ENCODE results near the gene NFASC. TPM values are rescaled to one million over a fixed set of nuclear protein-coding genes. Genes with fewer than 3 reads are reported as not detected.

Gene NFASC
- total RNA-seq, 1 experiment from 2014 or later = 20.1 TPM

GRCh38 chr1:204882479-204882878 lies 11.8 kb downstream of the NFASC start:
- POLR2A ChIA-PET = no interaction called here
- H3K9me3 Mint-ChIP-seq = no peaks in the 10 kb centered on the region
- ATAC-seq (no peak), DNase-seq (ENCODE audit: low spot score) (no peak)
- CTCF ChIA-PET = interaction anchor here (0.9 kb wide), 1 partner anchor 75 kb away, joined by 3 read pairs; no protein-coding TSS in a partner anchor
- H3K27ac Mint-ChIP-seq = no peak overlapping the region
- no peaks in the 10 kb centered on the region for H3K36me3 Mint-ChIP-seq
- H3K4me3 Mint-ChIP-seq = no peak overlapping the region
- peaks cover 43% of the 10 kb centered on the region for H3K4me1 Mint-ChIP-seq
- TF ChIP-seq SMAD4 (CRISPR knock-in tag; IDR thresholded peaks at IDR 0.05) (no peak), ZNF138 (CRISPR knock-in tag; conservative IDR thresholded peaks at IDR 0.05) (no peak), MAX (CRISPR knock-in tag; IDR thresholded peaks at IDR 0.05) (no peak), MXD4 (CRISPR knock-in tag; IDR thresholded peaks at IDR 0.05; ENCODE audit: borderline replicate concordance) (no peak), ETV6 (CRISPR knock-in tag; IDR thresholded peaks at IDR 0.05) (no peak), SP1 (CRISPR knock-in tag; conservative IDR thresholded peaks at IDR 0.05) (no peak), ATF1 (CRISPR knock-in tag; IDR thresholded peaks at IDR 0.05) (no peak), ESRRA (CRISPR knock-in tag; IDR thresholded peaks at IDR 0.05; ENCODE audit: borderline replicate concordance) (no peak), CDX4 (CRISPR knock-in tag; IDR thresholded peaks at IDR 0.05; ENCODE audit: borderline replicate concordance) (no peak), GRHL2 (CRISPR knock-in tag; IDR thresholded peaks at IDR 0.05; ENCODE audit: insufficient replicate concordance, severe bottlenecking) (no peak), GABPB1 (CRISPR knock-in tag; IDR thresholded peaks at IDR 0.05) (no peak), ARID4B (CRISPR knock-in tag; IDR thresholded peaks at IDR 0.05; ENCODE audit: borderline replicate concordance) (no peak), SMAD3 (CRISPR knock-in tag; IDR thresholded peaks at IDR 0.05; ENCODE audit: borderline replicate concordance) (no peak), FOXP1 (CRISPR knock-in tag; IDR thresholded peaks at IDR 0.05; ENCODE audit: borderline replicate concordance) (no peak), ZNF396 (CRISPR knock-in tag; IDR thresholded peaks at IDR 0.05; ENCODE audit: borderline replicate concordance) (no peak), RELA (CRISPR knock-in tag; IDR thresholded peaks at IDR 0.05; ENCODE audit: borderline replicate concordance) (no peak)
- TF ChIP-seq, protein P1, sequence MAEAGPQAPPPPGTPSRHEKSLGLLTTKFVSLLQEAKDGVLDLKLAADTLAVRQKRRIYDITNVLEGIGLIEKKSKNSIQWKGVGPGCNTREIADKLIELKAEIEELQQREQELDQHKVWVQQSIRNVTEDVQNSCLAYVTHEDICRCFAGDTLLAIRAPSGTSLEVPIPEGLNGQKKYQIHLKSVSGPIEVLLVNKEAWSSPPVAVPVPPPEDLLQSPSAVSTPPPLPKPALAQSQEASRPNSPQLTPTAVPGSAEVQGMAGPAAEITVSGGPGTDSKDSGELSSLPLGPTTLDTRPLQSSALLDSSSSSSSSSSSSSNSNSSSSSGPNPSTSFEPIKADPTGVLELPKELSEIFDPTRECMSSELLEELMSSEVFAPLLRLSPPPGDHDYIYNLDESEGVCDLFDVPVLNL (CRISPR knock-in tag; IDR thresholded peaks at IDR 0.05; ENCODE audit: borderline replicate concordance, low read depth) = no peak
- TF ChIP-seq, protein P2, sequence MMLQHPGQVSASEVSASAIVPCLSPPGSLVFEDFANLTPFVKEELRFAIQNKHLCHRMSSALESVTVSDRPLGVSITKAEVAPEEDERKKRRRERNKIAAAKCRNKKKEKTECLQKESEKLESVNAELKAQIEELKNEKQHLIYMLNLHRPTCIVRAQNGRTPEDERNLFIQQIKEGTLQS (CRISPR knock-in tag; conservative IDR thresholded peaks at IDR 0.05) = no peak
- no peaks in the 10 kb centered on the region for H3K27me3 Mint-ChIP-seq (ENCODE audit: low read depth)

DNA sequence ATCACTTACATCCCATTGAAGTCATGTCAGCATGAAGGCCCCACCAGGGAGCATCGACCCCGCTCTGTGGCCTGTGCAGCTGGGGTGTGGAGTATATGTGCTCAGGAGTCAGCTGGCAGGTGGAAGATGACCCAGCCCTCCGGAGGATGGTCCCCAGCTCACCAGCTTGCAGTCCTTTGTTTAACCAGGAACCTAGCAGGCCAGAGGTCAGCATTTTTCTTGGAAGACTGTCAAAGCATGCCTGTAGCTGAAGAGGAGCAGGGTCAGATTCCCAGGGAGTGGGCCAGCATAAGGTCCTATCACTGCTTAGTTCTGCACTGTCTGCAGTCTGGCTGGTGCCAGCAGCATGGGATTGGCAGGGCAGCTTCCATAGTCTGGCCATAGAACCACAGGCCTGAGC lies 12.7 kb downstream of the NFASC start:
- H3K4me1 Mint-ChIP-seq = peaks cover 35% of the 10 kb centered on the region
- no peaks in the 10 kb centered on the region for H3K27me3 Mint-ChIP-seq (ENCODE audit: low read depth)
- no peaks in the 10 kb centered on the region for H3K36me3 Mint-ChIP-seq
- H3K27ac Mint-ChIP-seq = no peak overlapping the region
- ATAC-seq = no peak
- no peak for DNase-seq (ENCODE audit: low spot score)
- TF ChIP-seq HMGXB4 (CRISPR knock-in tag; IDR thresholded peaks at IDR 0.05) (no peak), CREB1 (CRISPR knock-in tag; IDR thresholded peaks at IDR 0.05) (no peak), NR2C2 (CRISPR knock-in tag; IDR thresholded peaks at IDR 0.05) (no peak), NR1H2 (CRISPR knock-in tag; IDR thresholded peaks at IDR 0.05) (no peak)
- H3K4me3 Mint-ChIP-seq = no peak overlapping the region
- ChIA-PET CTCF (interaction anchor here (1.1 kb wide), 1 partner anchor 46 kb away, joined by 3 read pairs; no protein-coding TSS in a partner anchor), POLR2A (no interaction called here)
- no peaks in the 10 kb centered on the region for H3K9me3 Mint-ChIP-seq

Measured in WTC11 (cell line).